ENCODE data around the gene COL9A3.

GRCh38 chr20:62770916-62771315, 45.9 kb upstream of the COL9A3 start:
- TF ChIP-seq RAD21 (conservative IDR thresholded peaks at IDR 0.05) (no peak), CTCF (IDR thresholded peaks at IDR 0.05; ENCODE audit: poor library complexity, severe bottlenecking) (no peak), REST (IDR thresholded peaks at IDR 0.05; ENCODE audit: borderline replicate concordance) (no peak), POLR2AphosphoS5 (IDR thresholded peaks at IDR 0.05) (no peak), EZH2 (IDR thresholded peaks at IDR 0.05; ENCODE audit: borderline replicate concordance, insufficient read depth, low read length, poor library complexity, severe bottlenecking) (no peak)

Data from neural cell (in vitro differentiated cells).